ENCODE data around the gene SULT1B1. TPM values are rescaled to one million over a fixed set of nuclear protein-coding genes. Genes with fewer than 3 reads are reported as not detected.

The SULT1B1 gene
- total RNA-seq (1 to 10 TPM in 2 of 7 donors, under 1 TPM in 5; 0.23 to 6.4 (median 0.72) TPM), polyA plus RNA-seq (under 1 TPM; 0.82 to 0.90 TPM)
- long read RNA-seq, donor 1, partial matches to known transcripts, result 0 of 1 reads
- long read RNA-seq, donor 1, other reads (novel, unspliced or antisense), result 1 of 1 reads
- long read RNA-seq, donor 2, result 0 reads
- long read RNA-seq, donor 3, result 0 reads

GRCh38 chr4:69760455-69760854, at the start of gene SULT1B1:
Gene SULT1B1, minus strand, starts transcription at chr4:69760620. Its CDS starts 5,403 bp downstream, at chr4:69755217.
- no peaks in the 10 kb centered on the region for H3K9me3 ChIP-seq
- H3K4me1 ChIP-seq (ENCODE audit: insufficient read depth), result no peaks in the 10 kb centered on the region
- whole genome bisulfite sequencing, 3 donors, result 14 to 16% (median 15%) methylated on average over 2 of the region's 2 CpGs
- no peaks in the 10 kb centered on the region for H3K36me3 ChIP-seq
- intact Hi-C loops (cut with DNase I), result no loop called here
- no peak within 1 kb of the TSS for H3K4me3 ChIP-seq
- no peak for TF ChIP-seq EP300 (IDR thresholded peaks at IDR 0.05)
- TF ChIP-seq POLR2A (IDR thresholded peaks at IDR 0.05), result no peak
- TF ChIP-seq, protein P1, sequence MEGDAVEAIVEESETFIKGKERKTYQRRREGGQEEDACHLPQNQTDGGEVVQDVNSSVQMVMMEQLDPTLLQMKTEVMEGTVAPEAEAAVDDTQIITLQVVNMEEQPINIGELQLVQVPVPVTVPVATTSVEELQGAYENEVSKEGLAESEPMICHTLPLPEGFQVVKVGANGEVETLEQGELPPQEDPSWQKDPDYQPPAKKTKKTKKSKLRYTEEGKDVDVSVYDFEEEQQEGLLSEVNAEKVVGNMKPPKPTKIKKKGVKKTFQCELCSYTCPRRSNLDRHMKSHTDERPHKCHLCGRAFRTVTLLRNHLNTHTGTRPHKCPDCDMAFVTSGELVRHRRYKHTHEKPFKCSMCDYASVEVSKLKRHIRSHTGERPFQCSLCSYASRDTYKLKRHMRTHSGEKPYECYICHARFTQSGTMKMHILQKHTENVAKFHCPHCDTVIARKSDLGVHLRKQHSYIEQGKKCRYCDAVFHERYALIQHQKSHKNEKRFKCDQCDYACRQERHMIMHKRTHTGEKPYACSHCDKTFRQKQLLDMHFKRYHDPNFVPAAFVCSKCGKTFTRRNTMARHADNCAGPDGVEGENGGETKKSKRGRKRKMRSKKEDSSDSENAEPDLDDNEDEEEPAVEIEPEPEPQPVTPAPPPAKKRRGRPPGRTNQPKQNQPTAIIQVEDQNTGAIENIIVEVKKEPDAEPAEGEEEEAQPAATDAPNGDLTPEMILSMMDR (IDR thresholded peaks at IDR 0.05), result no peak
- H3K27me3 ChIP-seq, result no peaks in the 10 kb centered on the region
- DNase-seq, result no peak
- H3K27ac ChIP-seq, result no peak within 1 kb of the TSS

- H3K4me1 ChIP-seq (ENCODE audit: insufficient read depth), result no peaks in the 10 kb centered on the region
- H3K9me3 ChIP-seq, result no peaks in the 10 kb centered on the region
- no peaks in the 10 kb centered on the region for H3K27me3 ChIP-seq
- TF ChIP-seq POLR2A (IDR thresholded peaks at IDR 0.05) (no peak), EP300 (IDR thresholded peaks at IDR 0.05) (no peak)
- DNase-seq, result no peak
- no peaks in the 10 kb centered on the region for H3K36me3 ChIP-seq
- intact Hi-C loops (cut with DNase I), result no loop called here
- H3K27ac ChIP-seq, result no peak overlapping the region
- no peak overlapping the region for H3K4me3 ChIP-seq
- 78 to 95% (median 92%) methylated on average over 1 of the region's 1 CpG for WGBS, 3 donors
Observed at GRCh38 chr4:69800599-69800998, 40.2 kb upstream of the SULT1B1 start.

DNA sequence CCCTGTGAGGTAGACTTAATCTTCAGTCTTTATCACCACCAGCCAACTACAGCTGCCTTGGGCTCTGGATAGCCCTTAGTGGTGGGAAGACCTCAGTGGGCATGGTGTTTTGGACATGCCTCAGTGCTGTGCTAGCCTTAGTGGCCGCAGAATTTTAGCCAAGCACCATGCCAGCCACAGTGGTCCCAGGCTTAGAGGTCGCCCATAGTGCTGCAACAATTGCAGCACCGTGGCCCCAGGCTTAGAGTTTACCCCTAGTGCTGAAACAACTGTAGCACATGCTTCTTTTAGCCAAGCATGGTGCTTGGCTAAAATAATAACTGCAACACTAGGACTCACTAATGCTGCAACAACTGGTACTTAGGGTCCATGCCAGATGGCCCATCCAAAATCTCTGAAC, 38.9 kb upstream of the SULT1B1 start:
- WGBS, 3 donors, result 71 to 83% (median 79%) methylated on average over 3 of the region's 3 CpGs
- intact Hi-C loops (cut with DNase I), result no loop called here

GRCh38 chr4:69793732-69794131, 33.3 kb upstream of the SULT1B1 start:
- H3K27ac ChIP-seq, result no peak overlapping the region
- no peak for DNase-seq
- no peak for TF ChIP-seq POLR2A (IDR thresholded peaks at IDR 0.05)
- TF ChIP-seq, protein P1 (IDR thresholded peaks at IDR 0.05), result no peak
- TF ChIP-seq EP300 (IDR thresholded peaks at IDR 0.05), result no peak
- H3K9me3 ChIP-seq, result no peaks in the 10 kb centered on the region
- H3K36me3 ChIP-seq, result no peaks in the 10 kb centered on the region
- H3K4me3 ChIP-seq, result no peak overlapping the region
- intact Hi-C loops (cut with DNase I), result no loop called here
- H3K27me3 ChIP-seq, result no peaks in the 10 kb centered on the region
- no peaks in the 10 kb centered on the region for H3K4me1 ChIP-seq (ENCODE audit: insufficient read depth)

More for the DNA sequence above, 38.9 kb upstream of the SULT1B1 start:
- no peaks in the 10 kb centered on the region for H3K36me3 ChIP-seq
- no peak overlapping the region for H3K27ac ChIP-seq
- H3K4me3 ChIP-seq, result no peak overlapping the region
- H3K4me1 ChIP-seq (ENCODE audit: insufficient read depth), result no peaks in the 10 kb centered on the region
- TF ChIP-seq POLR2A (IDR thresholded peaks at IDR 0.05), result no peak
- TF ChIP-seq, protein P1 (IDR thresholded peaks at IDR 0.05), result no peak
- no peak for TF ChIP-seq EP300 (IDR thresholded peaks at IDR 0.05)
- H3K27me3 ChIP-seq, result no peaks in the 10 kb centered on the region
- H3K9me3 ChIP-seq, result no peaks in the 10 kb centered on the region
- no peak for DNase-seq

- no peak overlapping the region for H3K27ac ChIP-seq
- no peak for TF ChIP-seq POLR2A (IDR thresholded peaks at IDR 0.05)
- TF ChIP-seq, protein P1 (IDR thresholded peaks at IDR 0.05), result no peak
- no peak for DNase-seq
- H3K4me1 ChIP-seq (ENCODE audit: insufficient read depth), result no peaks in the 10 kb centered on the region
- intact Hi-C loops (cut with DNase I), result no loop called here
- H3K36me3 ChIP-seq, result no peaks in the 10 kb centered on the region
- no peaks in the 10 kb centered on the region for H3K27me3 ChIP-seq
- no peak overlapping the region for H3K4me3 ChIP-seq
- no peaks in the 10 kb centered on the region for H3K9me3 ChIP-seq
Observed at GRCh38 chr4:69787879-69788278, 27.5 kb upstream of the SULT1B1 start.
